RWPE2 (cell line): ENCODE measurements around the gene NEURL3.

Experiments
- ATAC-seq: fragments of 200-7000 bp; cut with Tn5 transposase; 3 replicates; pipeline ENCODE4 v1.9.1; 2021; ENCODE audit warnings: low read depth
- DNase-seq: peaks from one replicate; pipeline ENCODE4 v3.0.0-alpha.2; 2020; ENCODE audit warnings: low spot score
- H3K27ac ChIP-seq: fragments of 450-650 bp; 2 replicates; pipeline ENCODE4 v1.5.1; 2017; ENCODE audit warnings: mild to moderate bottlenecking; ENCODE audit not compliant: poor library complexity, severe bottlenecking
- H3K27me3 ChIP-seq: fragments of 250-450 bp; sonication (Bioruptor Pico); 2 replicates; pipeline ENCODE4 v1.5.1; 2021; ENCODE audit warnings: mild to moderate bottlenecking, moderate library complexity; ENCODE audit not compliant: insufficient read depth, poor library complexity, severe bottlenecking
- H3K36me3 ChIP-seq: fragments of 250-450 bp; sonication (Bioruptor Pico); 2 replicates; pipeline ENCODE4 v1.5.1; 2020; ENCODE audit warnings: low read depth, mild to moderate bottlenecking, moderate library complexity
- H3K4me1 ChIP-seq: fragments of 250-450 bp; sonication (Bioruptor Pico); 2 replicates; pipeline ENCODE4 v1.5.1; 2021; ENCODE audit warnings: mild to moderate bottlenecking, moderate library complexity; ENCODE audit not compliant: insufficient read depth, poor library complexity, severe bottlenecking
- H3K4me3 ChIP-seq: fragments of 250-450 bp; sonication (Bioruptor Pico); 2 replicates; pipeline ENCODE4 v1.5.1; 2021; ENCODE audit warnings: mild to moderate bottlenecking, moderate library complexity; ENCODE audit not compliant: severe bottlenecking
- H3K9me3 ChIP-seq: fragments of 250-450 bp; sonication (Bioruptor Pico); 2 replicates; pipeline ENCODE4 v1.5.1; 2021; ENCODE audit warnings: mild to moderate bottlenecking, moderate library complexity; ENCODE audit not compliant: severe bottlenecking
- TF ChIP-seq, protein P1 (sequence below): fragments of 450-650 bp; IDR thresholded peaks from one replicate; pipeline ENCODE4 v1.5.1; 2017; ENCODE audit warnings: mild to moderate bottlenecking, moderate library complexity; ENCODE audit not compliant: poor library complexity, severe bottlenecking

Gene NEURL3

GRCh38 chr2:96449174-96449573 lies 56.0 kb downstream of the NEURL3 start:
- Histone ChIP-seq H3K4me1 (no peaks in the 10 kb centered on the region), H3K27me3 (no peaks in the 10 kb centered on the region), H3K4me3 (no peak overlapping the region), H3K9me3 (no peaks in the 10 kb centered on the region), H3K36me3 (no peaks in the 10 kb centered on the region), H3K27ac (no peak overlapping the region)
- no peak for DNase-seq
- ATAC-seq, result no peak
- TF ChIP-seq, protein P1, sequence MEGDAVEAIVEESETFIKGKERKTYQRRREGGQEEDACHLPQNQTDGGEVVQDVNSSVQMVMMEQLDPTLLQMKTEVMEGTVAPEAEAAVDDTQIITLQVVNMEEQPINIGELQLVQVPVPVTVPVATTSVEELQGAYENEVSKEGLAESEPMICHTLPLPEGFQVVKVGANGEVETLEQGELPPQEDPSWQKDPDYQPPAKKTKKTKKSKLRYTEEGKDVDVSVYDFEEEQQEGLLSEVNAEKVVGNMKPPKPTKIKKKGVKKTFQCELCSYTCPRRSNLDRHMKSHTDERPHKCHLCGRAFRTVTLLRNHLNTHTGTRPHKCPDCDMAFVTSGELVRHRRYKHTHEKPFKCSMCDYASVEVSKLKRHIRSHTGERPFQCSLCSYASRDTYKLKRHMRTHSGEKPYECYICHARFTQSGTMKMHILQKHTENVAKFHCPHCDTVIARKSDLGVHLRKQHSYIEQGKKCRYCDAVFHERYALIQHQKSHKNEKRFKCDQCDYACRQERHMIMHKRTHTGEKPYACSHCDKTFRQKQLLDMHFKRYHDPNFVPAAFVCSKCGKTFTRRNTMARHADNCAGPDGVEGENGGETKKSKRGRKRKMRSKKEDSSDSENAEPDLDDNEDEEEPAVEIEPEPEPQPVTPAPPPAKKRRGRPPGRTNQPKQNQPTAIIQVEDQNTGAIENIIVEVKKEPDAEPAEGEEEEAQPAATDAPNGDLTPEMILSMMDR, result no peak

DNA sequence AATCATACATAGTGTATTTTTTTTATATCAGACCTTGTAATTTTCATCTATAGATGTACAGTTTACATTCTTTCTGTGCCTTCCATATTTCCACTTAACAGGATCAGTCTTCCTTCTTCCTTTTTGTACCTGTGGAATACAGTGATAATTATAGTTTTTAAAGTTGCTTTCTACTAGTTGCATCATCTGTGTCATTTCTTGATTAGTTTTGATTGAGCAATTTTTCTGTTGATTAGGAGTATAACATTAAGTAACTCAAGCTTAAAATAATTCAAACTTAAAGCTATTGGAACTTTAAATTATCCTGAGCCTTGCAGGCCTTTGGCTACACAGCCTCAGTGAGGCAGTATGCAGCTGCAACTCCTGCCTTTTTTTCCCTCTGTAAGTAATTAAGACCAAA lies 57.4 kb downstream of the NEURL3 start:
- H3K27me3 ChIP-seq, result no peaks in the 10 kb centered on the region
- H3K9me3 ChIP-seq, result no peaks in the 10 kb centered on the region
- DNase-seq (no peak), ATAC-seq (no peak)
- TF ChIP-seq, protein P1, result no peak
- no peaks in the 10 kb centered on the region for H3K4me1 ChIP-seq
- no peak overlapping the region for H3K4me3 ChIP-seq
- no peaks in the 10 kb centered on the region for H3K36me3 ChIP-seq
- no peak overlapping the region for H3K27ac ChIP-seq
